Brain microvascular endothelial cell (primary cell): Measurements from ENCODE around the gene TAF10.

Source experiments
- DNase-seq: peaks from one replicate; pipeline ENCODE4 v3.0.0-alpha.2; 2020
- H3K27ac ChIP-seq: fragments of 250-450 bp; sonication (Bioruptor Pico); 2 replicates; pipeline ENCODE4 v1.5.1; 2020; ENCODE audit warnings: mild to moderate bottlenecking, moderate library complexity
- H3K27me3 ChIP-seq: fragments of 250-450 bp; sonication (Bioruptor Pico); replicated peaks from 2 replicates; pipeline ENCODE4 v1.5.1; 2020; ENCODE audit warnings: mild to moderate bottlenecking
- H3K36me3 ChIP-seq: fragments of 250-450 bp; sonication (Bioruptor Pico); replicated peaks from 2 replicates; pipeline ENCODE4 v1.5.1; 2020; ENCODE audit warnings: mild to moderate bottlenecking
- H3K4me3 ChIP-seq: 2 replicates; pipeline ENCODE4 v1.5.1; 2011; ENCODE audit warnings: low read depth, mild to moderate bottlenecking, control low read depth, low read length, moderate library complexity
- CTCF ChIP-seq: IDR thresholded peaks from 2 replicates; pipeline ENCODE4 v1.5.1; 2011; ENCODE audit warnings: low read depth, mild to moderate bottlenecking, moderate library complexity, low read length, control low read depth, inconsistent platforms; ENCODE audit errors: missing control alignments
- in situ Hi-C: cut with HindIII; loops from 2 replicates; pipeline ENCODE4 v1.10.0; 2017; ENCODE audit warnings: low sequenced_read_pairs, low pct_ligation_motif_present

TAF10 gene

GRCh38 chr11:6638429-6638828 is 26.4 kb upstream of the TAF10 start:
- no peak for TF ChIP-seq CTCF
- Histone ChIP-seq H3K36me3 (no peaks in the 10 kb centered on the region), H3K27me3 (peaks cover 1% of the 10 kb centered on the region), H3K27ac (no peak overlapping the region), H3K4me3 (no peak overlapping the region)
- no peak for DNase-seq
- in situ Hi-C loops, result no loop called here

GRCh38 chr11:6637871-6638270 is 25.9 kb upstream of the TAF10 start:
- Histone ChIP-seq H3K27ac (no peak overlapping the region), H3K27me3 (no peaks in the 10 kb centered on the region), H3K36me3 (no peaks in the 10 kb centered on the region), H3K4me3 (no peak overlapping the region)
- DNase-seq, result no peak
- in situ Hi-C loops, result no loop called here
- TF ChIP-seq CTCF, result no peak

- Histone ChIP-seq H3K27ac (no peak overlapping the region), H3K4me3 (no peak overlapping the region), H3K27me3 (no peaks in the 10 kb centered on the region), H3K36me3 (no peaks in the 10 kb centered on the region)
- no peak for DNase-seq
- no peak for TF ChIP-seq CTCF
- in situ Hi-C loops, result no loop called here
These were observed 24.5 kb upstream of the TAF10 start for GRCh38 chr11:6636480-6636879.

- no peak for DNase-seq
- H3K27me3 ChIP-seq, result no peaks in the 10 kb centered on the region
- no peak overlapping the region for H3K27ac ChIP-seq
- in situ Hi-C loops, result no loop called here
- TF ChIP-seq CTCF, result no peak
- H3K36me3 ChIP-seq, result no peaks in the 10 kb centered on the region
- no peak overlapping the region for H3K4me3 ChIP-seq
These were observed 23.3 kb upstream of the TAF10 start for GRCh38 chr11:6635082-6635932.

GRCh38 chr11:6634534-6634933 is 22.5 kb upstream of the TAF10 start:
- Histone ChIP-seq H3K27ac (no peak overlapping the region), H3K27me3 (no peaks in the 10 kb centered on the region), H3K4me3 (no peak overlapping the region), H3K36me3 (no peaks in the 10 kb centered on the region)
- TF ChIP-seq CTCF, result no peak
- in situ Hi-C loops, result no loop called here
- DNase-seq, result no peak
